HL-60/S4 treated with phorbol 12-myristate 13-acetate at 8.2 ng/mL for 4 days and 3 days (cell line): ENCODE measurements around the gene SLITRK6.
"Not testable (repeated sequence)": the region's sequence is repeated elsewhere in the genome, so short reads cannot be mapped to it uniquely, and the experiment has no call there.

Experiments
- in situ Hi-C: fragments of 300-500 bp; cut with MboI; formaldehyde crosslinking; loops from 2 replicates; pipeline ENCODE4 v1.15.0; 2022; ENCODE audit warnings: low sequenced_read_pairs

The SLITRK6 gene, protein sequence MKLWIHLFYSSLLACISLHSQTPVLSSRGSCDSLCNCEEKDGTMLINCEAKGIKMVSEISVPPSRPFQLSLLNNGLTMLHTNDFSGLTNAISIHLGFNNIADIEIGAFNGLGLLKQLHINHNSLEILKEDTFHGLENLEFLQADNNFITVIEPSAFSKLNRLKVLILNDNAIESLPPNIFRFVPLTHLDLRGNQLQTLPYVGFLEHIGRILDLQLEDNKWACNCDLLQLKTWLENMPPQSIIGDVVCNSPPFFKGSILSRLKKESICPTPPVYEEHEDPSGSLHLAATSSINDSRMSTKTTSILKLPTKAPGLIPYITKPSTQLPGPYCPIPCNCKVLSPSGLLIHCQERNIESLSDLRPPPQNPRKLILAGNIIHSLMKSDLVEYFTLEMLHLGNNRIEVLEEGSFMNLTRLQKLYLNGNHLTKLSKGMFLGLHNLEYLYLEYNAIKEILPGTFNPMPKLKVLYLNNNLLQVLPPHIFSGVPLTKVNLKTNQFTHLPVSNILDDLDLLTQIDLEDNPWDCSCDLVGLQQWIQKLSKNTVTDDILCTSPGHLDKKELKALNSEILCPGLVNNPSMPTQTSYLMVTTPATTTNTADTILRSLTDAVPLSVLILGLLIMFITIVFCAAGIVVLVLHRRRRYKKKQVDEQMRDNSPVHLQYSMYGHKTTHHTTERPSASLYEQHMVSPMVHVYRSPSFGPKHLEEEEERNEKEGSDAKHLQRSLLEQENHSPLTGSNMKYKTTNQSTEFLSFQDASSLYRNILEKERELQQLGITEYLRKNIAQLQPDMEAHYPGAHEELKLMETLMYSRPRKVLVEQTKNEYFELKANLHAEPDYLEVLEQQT

DNA sequence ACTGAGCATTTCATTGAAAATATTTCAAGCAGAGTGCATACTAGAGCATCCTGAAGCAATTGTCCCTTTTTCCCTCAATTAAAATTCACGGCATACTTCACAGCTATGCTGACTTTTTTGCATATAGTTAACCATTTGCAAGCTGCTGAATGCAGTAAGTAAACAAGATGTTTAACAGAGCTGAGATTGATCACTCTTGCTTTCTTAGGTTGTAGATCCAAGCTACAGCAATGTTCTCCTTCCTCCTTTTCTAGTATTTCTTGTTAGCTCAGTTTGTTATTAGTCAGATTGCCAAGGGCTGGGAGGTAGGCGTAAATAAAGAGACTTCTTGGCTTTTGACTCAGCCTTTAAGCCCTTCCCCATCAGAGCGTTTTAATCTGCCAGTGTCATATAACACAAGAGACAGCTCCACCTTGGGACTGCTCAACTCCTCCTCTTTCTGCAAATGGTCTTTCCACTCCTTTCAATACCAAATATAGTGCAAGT is at the start of gene SLITRK6:
TSS of gene SLITRK6 (minus strand) at position 323 of the 486 bp plus-strand sequence. CDS start 2,911 bp downstream, outside the sequence.
- in situ Hi-C loops = no loop called here

DNA sequence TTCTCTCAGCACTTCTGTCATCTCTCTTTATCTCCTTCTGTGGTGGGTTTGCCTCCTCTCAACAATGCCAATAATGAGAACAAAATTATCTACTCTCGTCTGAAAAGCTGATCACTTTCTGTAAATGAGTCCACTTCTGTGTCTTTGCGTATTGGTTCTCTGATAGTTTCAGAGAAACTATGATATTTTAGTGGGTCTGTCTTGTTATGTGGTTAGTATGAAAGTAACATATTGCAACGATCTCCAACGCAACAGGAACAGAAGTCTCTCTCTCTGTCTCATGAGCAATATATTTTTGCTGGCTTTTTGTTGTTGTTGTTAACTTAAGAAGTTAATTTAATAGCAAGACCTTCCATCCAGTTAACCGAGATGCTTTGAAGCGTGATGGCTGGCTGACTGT is 47.8 kb upstream of the SLITRK6 start:
- in situ Hi-C loops = no loop called here

GRCh38 chr13:85841427-85841826 is 42.2 kb upstream of the SLITRK6 start:
- in situ Hi-C loops = no loop called here

DNA sequence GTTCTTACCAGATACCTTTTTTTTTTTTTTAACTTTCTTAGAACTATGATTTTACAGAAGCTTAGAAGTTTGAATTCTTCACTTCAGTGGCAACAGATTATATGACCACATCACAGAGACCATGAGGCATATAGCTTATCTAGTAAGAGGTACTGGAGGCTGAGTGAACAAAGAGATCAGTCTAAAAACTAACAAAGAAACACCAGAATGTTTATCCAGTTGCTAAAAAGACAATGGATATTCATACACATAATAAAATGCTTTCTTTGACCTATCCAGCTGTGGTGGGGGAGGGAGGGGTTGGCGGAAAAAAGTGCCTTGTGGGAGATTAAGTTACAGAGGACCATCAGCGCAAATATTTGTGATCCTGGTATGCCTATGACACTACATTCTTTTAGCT is 34.7 kb upstream of the SLITRK6 start:
- in situ Hi-C loops = no loop called here

DNA sequence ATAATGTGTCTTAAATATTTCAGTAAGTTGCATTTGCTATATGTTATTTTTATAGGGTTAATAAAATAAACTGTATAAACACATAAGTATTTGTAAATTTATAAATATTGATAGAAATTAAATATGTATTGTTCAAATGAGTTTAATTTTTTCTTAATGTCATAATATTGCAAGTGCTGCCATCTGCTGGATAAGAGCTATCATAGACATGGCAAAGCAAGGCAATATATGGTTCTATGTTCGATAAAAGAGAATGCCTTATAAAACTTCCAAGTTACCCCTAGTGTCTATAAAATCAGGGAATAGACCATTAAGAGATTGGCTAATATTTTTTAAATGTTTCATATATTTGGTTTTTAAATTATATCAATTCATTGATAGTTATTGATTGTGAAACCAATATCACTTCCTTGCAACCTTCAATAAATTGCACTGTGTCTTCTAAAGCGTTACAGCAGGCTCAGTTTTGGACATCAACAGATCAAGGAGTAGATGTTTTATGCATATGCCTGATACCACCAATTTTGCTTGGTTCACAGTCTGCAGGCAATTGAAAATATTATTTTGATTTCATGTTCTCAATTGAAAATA is 29.0 kb upstream of the SLITRK6 start:
- in situ Hi-C loops = no loop called here

- in situ Hi-C loops = no loop called here
Measured at GRCh38 chr13:85825454-85825853, 26.2 kb upstream of the SLITRK6 start.

- in situ Hi-C loops = loop anchor here (25.0 kb wide), 1 partner anchor 912 kb away; no protein-coding TSS in a partner anchor
Measured at GRCh38 chr13:85823832-85824231, 24.6 kb upstream of the SLITRK6 start.

DNA sequence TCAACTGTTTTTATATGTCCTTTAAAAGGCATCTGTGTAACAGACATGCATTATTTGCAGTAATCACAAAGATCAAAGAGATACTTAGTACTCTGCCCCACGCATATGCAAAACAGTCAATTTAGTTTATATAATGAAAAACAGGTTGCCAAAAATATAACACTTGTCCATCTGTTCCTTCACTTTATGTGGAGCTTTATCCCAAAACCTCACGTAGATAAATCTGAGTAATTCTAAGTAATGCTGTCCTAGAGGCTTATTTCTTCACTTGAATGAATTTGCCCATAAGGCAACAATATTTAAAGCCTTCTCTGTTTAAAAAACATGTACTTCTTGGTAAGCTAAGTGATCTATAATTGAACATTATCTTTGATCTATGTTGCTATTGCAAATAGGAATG is 20.3 kb upstream of the SLITRK6 start:
- in situ Hi-C loops = loop anchor here (25.0 kb wide), 1 partner anchor 907 kb away; no protein-coding TSS in a partner anchor

- in situ Hi-C loops = loop anchor here (25.0 kb wide), 1 partner anchor 904 kb away; no protein-coding TSS in a partner anchor
Measured at GRCh38 chr13:85816413-85816812, 17.2 kb upstream of the SLITRK6 start.

DNA sequence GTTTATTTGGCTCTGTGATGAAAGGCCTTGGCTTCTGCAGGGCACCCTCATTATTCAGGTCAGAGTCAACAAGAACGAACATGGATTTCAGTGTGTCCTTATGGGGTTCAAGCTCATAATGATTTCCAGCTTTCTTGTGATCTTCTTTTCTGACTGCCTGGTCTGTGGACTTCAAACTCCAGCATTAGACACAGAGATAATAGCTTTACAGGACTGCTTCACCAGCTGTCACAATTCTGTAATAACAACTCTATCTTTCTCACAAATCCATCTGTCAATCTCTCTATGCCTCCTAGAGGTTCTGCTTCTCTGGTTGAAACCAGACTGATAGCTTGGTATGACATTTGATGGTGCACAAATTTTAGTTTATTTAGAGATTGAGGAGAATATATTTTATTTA is 13.1 kb upstream of the SLITRK6 start:
- in situ Hi-C loops = loop anchor here (25.0 kb wide), 1 partner anchor 900 kb away; no protein-coding TSS in a partner anchor

DNA sequence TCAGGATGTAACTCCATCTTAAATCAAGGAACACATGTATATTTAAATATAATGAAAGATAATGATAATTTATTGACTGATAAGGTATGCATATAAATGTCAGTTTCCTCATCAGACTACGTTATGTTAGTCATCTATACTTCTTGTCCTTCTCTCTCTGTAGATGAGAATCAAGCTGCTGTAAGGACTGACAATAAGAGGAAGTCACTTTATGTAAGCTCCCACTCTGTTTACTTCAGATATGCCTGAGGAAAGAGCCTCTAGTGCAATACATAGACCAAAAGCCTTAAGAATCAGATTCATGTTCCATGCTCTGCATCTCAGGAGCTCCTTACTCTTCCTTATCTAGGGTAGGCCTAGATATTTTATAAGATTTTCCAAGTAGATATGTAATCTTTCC is 9.6 kb upstream of the SLITRK6 start:
- in situ Hi-C loops = loop anchor here (25.0 kb wide), 1 partner anchor 897 kb away; no protein-coding TSS in a partner anchor

DNA sequence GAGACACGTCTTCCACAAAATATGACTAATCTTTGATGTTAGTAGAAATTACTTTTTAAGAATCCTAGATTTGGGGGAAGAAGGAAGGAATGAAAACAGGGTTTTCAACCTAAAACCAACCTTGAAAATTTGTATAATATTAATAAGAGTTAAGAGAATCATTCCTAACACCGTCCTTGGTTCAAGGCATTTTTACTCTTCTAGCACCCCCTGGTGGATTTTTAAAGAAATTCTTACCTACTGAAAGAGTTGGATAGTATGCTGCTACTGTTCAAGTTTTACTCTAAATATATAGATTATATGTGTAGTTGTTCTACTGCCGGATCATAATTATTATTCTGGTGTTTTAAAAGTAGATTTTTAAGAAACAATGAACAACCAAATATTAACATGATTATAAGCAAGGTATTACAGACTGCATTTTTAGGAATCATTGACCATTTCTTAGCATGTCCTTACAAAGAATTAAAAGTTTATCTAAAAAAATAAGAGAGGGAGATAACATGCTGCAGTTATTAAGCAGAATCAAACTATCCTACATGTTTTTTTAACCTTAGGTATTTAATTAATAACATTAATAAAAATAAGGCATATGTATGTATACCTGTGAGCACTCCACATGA is 7.4 kb upstream of the SLITRK6 start:
- in situ Hi-C loops = loop anchor here (25.0 kb wide), 1 partner anchor 894 kb away; no protein-coding TSS in a partner anchor

GRCh38 chr13:85798556-85798955 is 663 bp downstream of the SLITRK6 start:
- in situ Hi-C loops = no loop called here

GRCh38 chr13:85797311-85797710 is 1.9 kb downstream of the SLITRK6 start:
- in situ Hi-C loops = no loop called here

- in situ Hi-C loops = no loop called here
Measured at GRCh38 chr13:85785205-85785604, 14.0 kb downstream of the SLITRK6 start.

GRCh38 chr13:85772367-85772766 is 26.9 kb downstream of the SLITRK6 start:
- in situ Hi-C loops = no loop called here

GRCh38 chr13:85771856-85772255 is 27.4 kb downstream of the SLITRK6 start:
- in situ Hi-C loops = no loop called here

DNA sequence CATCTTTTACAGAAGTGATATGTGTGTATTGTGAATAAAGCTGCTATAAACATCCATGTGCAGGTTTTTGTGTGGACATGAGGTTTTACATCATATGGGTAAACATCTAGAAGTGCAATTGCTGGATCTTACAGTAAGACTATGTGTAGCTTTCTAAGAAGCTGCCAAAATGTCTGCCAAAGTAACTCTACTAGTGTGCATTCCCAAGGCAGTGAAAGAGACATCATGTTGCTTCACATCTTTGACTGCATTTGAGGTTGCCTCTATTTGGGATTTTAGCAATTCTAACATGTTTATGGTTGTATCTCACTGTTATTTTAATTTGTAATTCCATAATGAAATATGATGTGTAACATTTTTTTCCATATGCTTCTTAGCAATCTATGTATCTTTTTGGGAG is 30.3 kb downstream of the SLITRK6 start:
- in situ Hi-C loops = no loop called here

DNA sequence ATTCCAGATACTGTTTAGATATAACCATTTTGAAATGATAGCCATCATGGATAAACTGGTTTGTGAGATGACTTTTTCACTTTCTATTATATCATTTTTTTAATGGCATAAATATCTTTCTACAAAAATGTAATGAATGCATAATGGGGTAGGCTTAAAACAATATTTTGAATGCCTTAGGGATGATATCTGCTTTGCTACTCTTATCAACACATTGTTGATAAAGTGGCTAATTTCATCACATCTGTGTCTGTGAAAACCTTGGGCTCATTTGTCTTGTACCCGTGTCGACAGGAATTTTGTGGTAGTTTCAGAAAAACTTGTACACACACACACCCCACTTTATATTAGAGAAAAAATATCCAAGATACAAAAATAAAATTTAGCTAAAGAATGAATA is 44.1 kb downstream of the SLITRK6 start:
- in situ Hi-C loops = no loop called here

GRCh38 chr13:85743201-85743770 is 55.9 kb downstream of the SLITRK6 start:
- in situ Hi-C loops = not testable (repeated sequence)
